Fibroblast of villous mesenchyme (primary cell): ENCODE measurements around the gene C14orf132. TPM values are rescaled to one million over a fixed set of nuclear protein-coding genes. Genes with fewer than 3 reads are reported as not detected.

Experiments
- DNase-seq: peaks from one replicate; pipeline ENCODE4 v3.0.0-alpha.2; 2010; ENCODE audit warnings: low read depth
- H3K4me3 ChIP-seq: 2 replicates; pipeline ENCODE4 v1.5.1; 2011; ENCODE audit warnings: low read depth, mild to moderate bottlenecking, low read length
- CTCF ChIP-seq: IDR thresholded peaks from 2 replicates; pipeline ENCODE4 v1.5.1; 2012; ENCODE audit warnings: low read depth, mild to moderate bottlenecking, low read length; ENCODE audit not compliant: insufficient read depth
- total RNA-seq: library from RNA; depleted of rRNA; stranded (reverse); fragments of >200 nt; gene quantifications from 2 replicates; pipeline ENCODE4 v1.2.3, GENCODE V29; 2012

C14orf132 gene
- total RNA-seq, 1 donor = 22.9 TPM

GRCh38 chr14:96082420-96083300, 43.5 kb downstream of the C14orf132 start:
- H3K4me3 ChIP-seq = no peak overlapping the region
- DNase-seq = peak; percentile 23
- TF ChIP-seq CTCF = no peak

- no peak for DNase-seq
- no peak overlapping the region for H3K4me3 ChIP-seq
- no peak for TF ChIP-seq CTCF
These were observed 44.6 kb downstream of the C14orf132 start for GRCh38 chr14:96083667-96084320.

- no peak for TF ChIP-seq CTCF
- no peak for DNase-seq
- no peak overlapping the region for H3K4me3 ChIP-seq
These were observed 45.6 kb downstream of the C14orf132 start for GRCh38 chr14:96084796-96085195.

GRCh38 chr14:96085369-96085768, 46.2 kb downstream of the C14orf132 start:
- no peak overlapping the region for H3K4me3 ChIP-seq
- no peak for DNase-seq
- no peak for TF ChIP-seq CTCF

- DNase-seq = peak; percentile 62
- no peak for TF ChIP-seq CTCF
- H3K4me3 ChIP-seq = no peak overlapping the region
These were observed 46.9 kb downstream of the C14orf132 start for GRCh38 chr14:96086032-96086431.

GRCh38 chr14:96086574-96087077, 47.5 kb downstream of the C14orf132 start:
- H3K4me3 ChIP-seq = no peak overlapping the region
- TF ChIP-seq CTCF = no peak
- no peak for DNase-seq
